Testis (tissue), 3 donors: ENCODE results near the gene ID1. TPM values are rescaled to one million over a fixed set of nuclear protein-coding genes. Genes with fewer than 3 reads are reported as not detected.

Experiments
- DNase-seq: peaks from one replicate; pipeline ENCODE4 v3.0.0-alpha.2; 2019
- H3K27ac ChIP-seq, 2 donors: fragments of 200-600 bp; sonication (generic); one replicate each; pipeline ENCODE4 v1.5.1; 2019
- H3K27me3 ChIP-seq: fragments of 200-600 bp; sonication (generic); one replicate; pipeline ENCODE4 v1.5.1; 2019
- H3K36me3 ChIP-seq: fragments of 200-600 bp; sonication (generic); one replicate; pipeline ENCODE4 v1.5.1; 2017; ENCODE audit warnings: low read depth; ENCODE audit errors: missing control alignments
- H3K4me1 ChIP-seq: fragments of 200-600 bp; sonication (generic); one replicate; pipeline ENCODE4 v1.5.1; 2019
- H3K4me3 ChIP-seq, 2 donors: fragments of 200-600 bp; sonication (generic); one replicate each; pipeline ENCODE4 v1.5.1; 2017 to 2019
- H3K9me3 ChIP-seq: fragments of 200-600 bp; sonication (generic); one replicate; pipeline ENCODE4 v1.5.1; 2017
- POLR2A ChIP-seq: fragments of 450-650 bp; IDR thresholded peaks from one replicate; pipeline ENCODE4 v1.6.1; 2017; ENCODE audit warnings: antibody characterized with exemption, mild to moderate bottlenecking, moderate library complexity
- whole genome bisulfite sequencing, 2 donors: methylation state at CpG; one replicate each; pipeline ENCODE4 v1.1.5; 2018; 5-methylcytosine and 5-hydroxymethylcytosine counted together
- intact Hi-C: fragments of 100-400 bp; cut with DNase I; formaldehyde crosslinking; loops from one replicate; pipeline ENCODE4 v1.15.1; 2023; ENCODE audit warnings: low total_unique reads
- polyA plus RNA-seq: library from polyadenylated mRNA; stranded (reverse); fragments of 350-450 nt; fragmentation: Illumina TruSeq; extraction: RNeasy Lipid Tissue Mini Kit (QIAGEN cat#74804); gene quantifications from one replicate; pipeline ENCODE4 v1.2.3, GENCODE V29; 2014; ENCODE audit warnings: low read depth, low replicate concordance; ENCODE audit not compliant: insufficient read depth
- total RNA-seq, 2 donors: library from RNA; depleted of rRNA; stranded (reverse); fragments of >200 nt; gene quantifications; one replicate each; pipeline ENCODE4 v1.2.3, GENCODE V29; 2016
- TF ChIP-seq, protein P1 (sequence below), 3 experiments: fragments of 450-650 bp in 2 of 3; fragments of 200-600 bp in 1 of 3; sonication (generic) in 1 of 3; IDR thresholded peaks; one replicate each; pipeline ENCODE4 v1.5.1; 2016 to 2019; ENCODE audit warnings: antibody characterized with exemption in 3 of 3, mild to moderate bottlenecking in 2 of 3, moderate library complexity in 1 of 3

The ID1 gene
- total and polyA plus RNA-seq, 3 donors from 2014 or later, result 18.7 to 128 (median 124) TPM

- intact Hi-C loops, result no loop called here
- no peak for DNase-seq
Measured at GRCh38 chr20:31597481-31597855, 7.6 kb upstream of the ID1 start.

DNA sequence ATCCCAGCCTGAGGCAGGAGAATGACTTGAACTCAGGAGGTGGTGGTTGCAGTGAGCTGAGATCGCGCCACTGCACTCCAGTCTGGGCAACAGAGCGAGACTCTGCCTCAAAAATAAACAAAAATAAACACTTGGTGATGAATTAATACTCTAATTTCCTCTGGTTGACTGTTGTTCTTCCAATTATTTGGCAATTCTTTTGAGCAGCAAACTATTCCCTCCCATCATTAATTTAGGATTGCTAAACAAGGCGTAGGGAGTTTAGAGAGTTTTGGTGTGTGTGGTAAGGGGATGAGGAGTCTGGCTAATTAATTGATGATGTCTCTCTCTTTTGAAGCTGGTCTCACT is 2.7 kb upstream of the ID1 start:
- Histone ChIP-seq H3K4me3 (no peak overlapping the region), H3K27ac (no peak overlapping the region), H3K36me3 (no peaks in the 10 kb centered on the region), H3K9me3 (no peaks in the 10 kb centered on the region), H3K4me1 (peaks cover 6% of the 10 kb centered on the region), H3K27me3 (no peaks in the 10 kb centered on the region)
- intact Hi-C loops, result no loop called here
- TF ChIP-seq POLR2A, result no peak
- TF ChIP-seq, protein P1, sequence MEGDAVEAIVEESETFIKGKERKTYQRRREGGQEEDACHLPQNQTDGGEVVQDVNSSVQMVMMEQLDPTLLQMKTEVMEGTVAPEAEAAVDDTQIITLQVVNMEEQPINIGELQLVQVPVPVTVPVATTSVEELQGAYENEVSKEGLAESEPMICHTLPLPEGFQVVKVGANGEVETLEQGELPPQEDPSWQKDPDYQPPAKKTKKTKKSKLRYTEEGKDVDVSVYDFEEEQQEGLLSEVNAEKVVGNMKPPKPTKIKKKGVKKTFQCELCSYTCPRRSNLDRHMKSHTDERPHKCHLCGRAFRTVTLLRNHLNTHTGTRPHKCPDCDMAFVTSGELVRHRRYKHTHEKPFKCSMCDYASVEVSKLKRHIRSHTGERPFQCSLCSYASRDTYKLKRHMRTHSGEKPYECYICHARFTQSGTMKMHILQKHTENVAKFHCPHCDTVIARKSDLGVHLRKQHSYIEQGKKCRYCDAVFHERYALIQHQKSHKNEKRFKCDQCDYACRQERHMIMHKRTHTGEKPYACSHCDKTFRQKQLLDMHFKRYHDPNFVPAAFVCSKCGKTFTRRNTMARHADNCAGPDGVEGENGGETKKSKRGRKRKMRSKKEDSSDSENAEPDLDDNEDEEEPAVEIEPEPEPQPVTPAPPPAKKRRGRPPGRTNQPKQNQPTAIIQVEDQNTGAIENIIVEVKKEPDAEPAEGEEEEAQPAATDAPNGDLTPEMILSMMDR (IDR thresholded peaks at IDR 0.05), result no peak
- 57 to 85% methylated on average over 4 of the region's 4 CpGs for WGBS, 2 donors
- DNase-seq, result no peak

More at GRCh38 chr20:31597481-31597855, 7.6 kb upstream of the ID1 start:
- H3K4me1 ChIP-seq, result peaks cover 8% of the 10 kb centered on the region
- no peak overlapping the region for H3K4me3 ChIP-seq
- no peak overlapping the region for H3K27ac ChIP-seq
- H3K36me3 ChIP-seq, result no peaks in the 10 kb centered on the region
- WGBS, 2 donors, result 88 to 96% methylated on average over 2 of the region's 2 CpGs
- TF ChIP-seq POLR2A, result no peak
- TF ChIP-seq, protein P1 (IDR thresholded peaks at IDR 0.05), result no peak
- H3K9me3 ChIP-seq, result no peaks in the 10 kb centered on the region
- H3K27me3 ChIP-seq, result no peaks in the 10 kb centered on the region

DNA sequence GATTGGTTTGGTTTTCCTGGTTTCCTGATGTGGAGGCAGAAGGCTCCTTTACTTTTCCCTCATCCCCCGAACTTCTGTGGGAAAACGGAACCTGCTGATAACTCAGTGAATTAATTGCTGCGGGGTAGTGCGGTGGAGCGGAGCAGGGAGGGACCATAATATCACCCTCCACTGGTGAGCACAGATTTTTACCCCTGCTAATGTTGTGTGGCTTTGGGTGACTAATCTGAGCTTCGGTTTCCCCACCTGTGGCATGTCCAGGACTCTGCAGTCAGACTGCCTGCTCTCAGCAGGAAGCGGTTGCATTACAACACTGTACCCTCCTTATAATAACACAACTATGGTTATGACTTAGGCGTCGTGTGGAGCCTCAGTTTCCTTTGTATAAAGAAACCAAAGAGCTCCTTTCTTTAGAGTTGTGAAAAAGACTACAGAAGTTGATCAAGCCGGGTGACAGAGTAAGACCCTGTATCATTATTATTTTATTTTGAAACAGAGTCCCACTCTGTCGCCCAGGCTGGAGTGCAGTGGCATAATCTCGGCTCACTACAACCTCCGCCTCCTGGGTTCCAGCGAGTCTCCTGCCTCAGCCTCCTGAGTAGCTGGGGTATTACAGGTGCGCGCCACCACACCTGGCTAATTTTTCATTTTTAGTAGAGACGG is 2.2 kb upstream of the ID1 start:
- WGBS, 2 donors, result 60 to 63% methylated on average over 15 to 17 of the region's 17 CpGs

GRCh38 chr20:31603822-31604566 is 1.1 kb upstream of the ID1 start:
- TF ChIP-seq, protein P1 (IDR thresholded peaks at IDR 0.05), result no peak
- TF ChIP-seq POLR2A, result no peak
- 11 to 17% methylated on average over 27 to 43 of the region's 43 CpGs for WGBS, 2 donors
- Histone ChIP-seq H3K9me3 (no peaks in the 10 kb centered on the region), H3K27ac (peak overlapping the region in 1 of 2 donors; percentile 67), H3K4me3 (peak overlapping the region; percentile 58 to 60), H3K4me1 (peaks cover 16% of the 10 kb centered on the region), H3K36me3 (no peaks in the 10 kb centered on the region), H3K27me3 (no peaks in the 10 kb centered on the region)
- DNase-seq, result peak; percentile 96
- intact Hi-C loops, result no loop called here

More for the DNA sequence above, 2.2 kb upstream of the ID1 start:
- peaks cover 6% of the 10 kb centered on the region for H3K4me1 ChIP-seq
- H3K27ac ChIP-seq, result no peak overlapping the region
- intact Hi-C loops, result no loop called here
- H3K36me3 ChIP-seq, result no peaks in the 10 kb centered on the region
- no peak overlapping the region for H3K4me3 ChIP-seq
- TF ChIP-seq, protein P1 (IDR thresholded peaks at IDR 0.05), result no peak
- no peak for TF ChIP-seq POLR2A
- H3K27me3 ChIP-seq, result no peaks in the 10 kb centered on the region
- no peak for DNase-seq
- H3K9me3 ChIP-seq, result no peaks in the 10 kb centered on the region
